Bronchial epithelial cell (primary cell): ENCODE measurements around the gene DNAJC25. TPM values are rescaled to one million over a fixed set of nuclear protein-coding genes. Genes with fewer than 3 reads are reported as not detected.

ENCODE experiments used
- total RNA-seq: library from RNA; depleted of rRNA; stranded (reverse); fragments of >200 nt; gene quantifications from 2 replicates; pipeline ENCODE4 v1.2.1, GENCODE V29; 2014

DNAJC25 gene
- total RNA-seq, 1 donor from 2014 or later = 7.1 TPM

Other genes starting within 250 kb of the DNAJC25 start
- 102 and 132 TPM in 2 replicates for gene ECPAS, start 147.0 kb upstream of the DNAJC25 start, total RNA-seq
- gene ZNF483, start 106.2 kb upstream of the DNAJC25 start, total RNA-seq = 0.26 and 0.51 TPM in 2 replicates
- 67.9 and 70.4 TPM in 2 replicates for gene PTGR1, start 31.7 kb upstream of the DNAJC25 start, total RNA-seq
- 39.0 and 78.7 TPM in 2 replicates for gene GNG10, start 30.3 kb downstream of the DNAJC25 start, total RNA-seq
- gene SHOC1, start 163.6 kb downstream of the DNAJC25 start, total RNA-seq = under 0.01 TPM in 2 replicates